Measurements from ENCODE around the gene FAM53A. TPM values are rescaled to one million over a fixed set of nuclear protein-coding genes. Genes with fewer than 3 reads are reported as not detected.
"Not testable (repeated sequence)": the region's sequence is repeated elsewhere in the genome, so short reads cannot be mapped to it uniquely, and the experiment has no call there.

FAM53A gene
- total RNA-seq, 2 experiments from 2014 or later = 0.94 to 2.8 TPM

GRCh38 chr4:1616557-1616930, 67.6 kb downstream of the FAM53A start:
- POLR2A ChIA-PET = no interaction called here
- CTCF ChIA-PET = no interaction called here

DNA sequence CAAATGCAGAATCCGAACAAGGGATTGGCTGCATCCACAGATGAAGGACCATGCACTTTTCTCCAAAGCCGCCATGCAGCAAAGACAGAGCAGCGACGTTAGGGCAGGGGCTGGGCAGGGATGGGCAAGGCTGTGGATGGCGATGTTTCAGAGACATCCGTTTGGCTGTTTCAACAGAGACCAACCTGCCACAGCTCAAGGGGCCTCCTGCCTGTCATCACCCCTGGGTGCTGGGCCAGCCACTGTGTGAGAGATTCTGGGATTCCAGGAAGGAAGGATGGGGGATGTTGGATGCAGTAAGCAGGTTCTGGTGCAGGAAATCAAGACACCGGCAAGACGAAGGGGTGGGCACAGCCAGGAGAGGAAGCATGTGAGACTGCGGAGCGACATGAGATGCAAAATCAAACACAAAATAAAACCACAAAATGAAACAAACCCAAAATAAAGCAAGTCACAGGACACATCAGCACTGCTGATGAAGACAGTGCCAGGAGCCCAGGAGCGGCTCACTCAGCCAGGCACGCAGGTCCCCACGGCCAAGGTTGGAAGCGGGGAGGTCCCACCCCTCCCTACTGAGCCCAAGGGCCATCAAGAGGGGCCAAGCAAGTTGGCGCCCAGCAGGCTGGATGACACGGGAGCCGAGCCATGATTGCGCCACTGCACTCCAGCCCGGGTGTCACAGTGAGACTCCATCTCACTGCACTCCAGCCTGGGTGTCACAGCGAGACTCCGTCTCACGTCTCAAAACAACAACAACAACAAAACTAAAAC, 68.1 kb downstream of the FAM53A start:
- CTCF ChIA-PET = no interaction called here
- POLR2A ChIA-PET = no interaction called here

DNA sequence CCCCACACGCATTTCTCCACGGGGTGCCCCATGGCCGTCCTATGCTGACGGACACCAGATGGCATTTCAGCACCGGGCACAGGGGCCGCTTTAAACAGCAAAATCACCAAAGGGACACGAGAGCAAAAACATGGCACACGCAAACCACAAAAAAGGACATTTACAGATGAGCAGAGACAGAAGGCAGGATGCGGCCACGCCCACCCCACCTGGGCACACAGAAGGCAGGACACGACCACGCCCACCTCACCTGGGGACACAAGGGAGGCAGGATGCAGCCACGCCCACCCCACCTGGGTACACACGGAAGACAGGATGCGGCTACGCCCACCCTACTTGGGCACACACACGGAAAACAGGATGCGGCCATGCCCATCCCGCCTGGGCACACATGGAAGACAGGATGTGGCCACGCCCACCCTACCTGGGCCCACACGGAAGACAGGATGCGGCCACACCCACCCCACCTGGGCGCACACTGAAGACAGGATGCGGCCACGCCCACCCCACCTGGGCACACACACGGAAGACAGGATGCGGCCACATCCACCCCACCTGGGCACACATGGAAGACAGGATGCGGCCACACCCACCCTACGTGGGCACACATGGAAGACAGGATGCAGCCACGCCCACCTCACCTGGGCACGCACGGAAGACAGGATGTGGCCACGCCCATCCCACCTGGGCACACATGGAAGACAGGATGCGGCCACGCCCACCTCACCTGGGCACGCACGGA, 69.1 kb downstream of the FAM53A start:
- POLR2A ChIA-PET = no interaction called here
- CTCF ChIA-PET = interaction anchor here (0.8 kb wide), 1 partner anchor 9 kb away, joined by 3 read pairs; no protein-coding TSS in a partner anchor

GRCh38 chr4:1614502-1614853, 69.6 kb downstream of the FAM53A start:
- CTCF ChIA-PET = interaction anchor here (0.8 kb wide), 1 partner anchor 8 kb away, joined by 3 read pairs; no protein-coding TSS in a partner anchor
- POLR2A ChIA-PET = no interaction called here

GRCh38 chr4:1614049-1614448, 70.1 kb downstream of the FAM53A start:
- CTCF ChIA-PET = interaction anchor here (0.8 kb wide), 1 partner anchor 8 kb away, joined by 3 read pairs; no protein-coding TSS in a partner anchor
- POLR2A ChIA-PET = no interaction called here

DNA sequence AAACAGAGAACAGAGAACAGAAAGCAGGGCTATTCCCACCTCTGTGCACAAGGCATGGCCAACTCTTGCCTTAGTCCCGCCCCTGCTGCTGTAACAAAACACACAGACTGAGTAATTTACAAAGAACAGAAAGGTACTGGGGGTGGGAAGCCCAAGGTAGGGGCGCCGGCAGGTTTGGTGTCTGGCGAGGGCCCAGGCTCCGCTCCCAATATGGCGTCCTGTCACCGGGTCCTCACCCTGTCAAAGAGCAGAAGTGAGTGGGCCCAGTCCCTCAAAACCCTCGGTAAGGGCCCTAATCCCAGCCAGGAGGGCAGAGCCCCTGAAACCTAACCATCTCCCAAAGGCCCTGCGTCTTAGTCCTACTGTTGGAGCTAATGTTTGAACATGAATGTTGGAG, 71.0 kb downstream of the FAM53A start:
- POLR2A ChIA-PET = no interaction called here
- CTCF ChIA-PET = no interaction called here

- ChIA-PET POLR2A (no interaction called here), CTCF (no interaction called here)
Measured at GRCh38 chr4:1612278-1613098, 71.6 kb downstream of the FAM53A start.

GRCh38 chr4:1611501-1611870, 72.6 kb downstream of the FAM53A start:
- ChIA-PET CTCF (no interaction called here), POLR2A (no interaction called here)

DNA sequence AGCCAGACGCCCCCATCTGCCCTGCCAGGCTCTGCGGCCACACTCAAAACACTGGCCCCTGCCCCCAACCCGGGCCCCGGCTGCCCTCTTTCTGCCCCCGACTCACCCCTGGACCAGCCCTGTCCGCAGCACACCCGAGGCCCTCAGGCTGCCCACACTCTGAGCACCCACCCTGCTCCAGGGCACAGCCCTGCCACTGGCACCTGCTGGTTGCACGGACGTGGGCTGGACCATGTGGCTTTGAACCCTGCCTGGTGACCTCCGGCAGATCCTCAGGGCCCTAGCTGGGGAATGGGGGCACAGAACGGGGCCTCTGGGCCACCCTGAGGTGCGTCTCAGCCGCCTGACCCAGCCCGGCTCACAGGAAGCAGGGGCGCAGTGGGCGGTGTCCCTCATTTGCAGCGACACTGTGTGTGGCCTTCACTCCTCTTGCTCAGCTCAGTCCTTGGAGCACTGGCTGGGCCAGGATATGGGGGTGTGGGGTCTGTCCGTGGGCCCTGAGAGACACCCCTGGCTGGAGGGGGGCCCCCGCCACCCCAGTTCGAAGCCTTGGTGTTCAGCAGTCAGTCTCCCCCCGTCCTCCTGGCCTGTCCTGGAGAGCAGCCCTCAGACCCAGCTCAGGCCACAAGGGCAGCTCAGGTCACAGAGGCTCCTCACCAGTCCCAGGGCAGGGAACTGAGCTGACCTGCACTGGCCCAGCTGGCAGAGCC, 73.2 kb downstream of the FAM53A start:
- POLR2A ChIA-PET = no interaction called here
- CTCF ChIA-PET = interaction anchor here (0.6 to 1.1 kb wide), 2 partner anchors 18 to 307 kb away, joined by 3 read pairs; no protein-coding TSS in a partner anchor

GRCh38 chr4:1609901-1610790, 74.0 kb downstream of the FAM53A start:
- ChIA-PET CTCF (interaction anchor here (1.1 kb wide), 1 partner anchor 19 kb away, joined by 3 read pairs; no protein-coding TSS in a partner anchor), POLR2A (interaction anchor here (0.6 kb wide), 1 partner anchor 325 kb away, joined by 3 read pairs; no protein-coding TSS in a partner anchor)

GRCh38 chr4:1608821-1609500, 75.2 kb downstream of the FAM53A start:
- ChIA-PET POLR2A (no interaction called here), CTCF (no interaction called here)

DNA sequence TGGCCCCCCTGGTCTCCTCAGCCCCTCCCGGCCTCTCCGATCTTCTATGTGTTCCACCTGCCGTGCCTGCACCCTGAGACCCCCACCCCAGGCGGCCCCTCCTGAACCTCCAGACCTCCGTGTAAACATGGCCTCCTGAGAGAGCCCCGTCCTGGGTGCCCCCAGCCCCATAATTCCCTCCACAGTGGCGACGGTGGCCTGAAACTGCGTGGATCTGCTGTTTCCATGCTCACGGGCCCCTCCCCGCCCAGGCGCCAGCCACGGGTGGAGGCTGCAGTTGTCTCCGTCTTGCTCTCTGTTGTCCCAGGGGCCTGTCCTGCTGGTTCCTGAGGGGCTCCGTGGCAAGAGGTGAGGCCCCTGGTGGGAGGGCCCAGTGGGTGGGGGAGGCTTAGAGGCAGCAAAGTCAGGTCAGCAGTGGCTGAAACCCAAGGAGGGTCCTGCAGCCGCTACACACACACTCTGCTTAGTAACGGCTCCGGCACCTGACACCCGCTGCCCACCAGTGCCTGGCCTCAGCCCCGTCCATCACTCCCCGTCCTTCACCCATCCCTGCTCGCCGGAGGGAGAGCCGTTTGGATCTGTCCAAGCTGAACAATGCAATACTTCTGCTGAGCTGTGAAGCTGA, 75.8 kb downstream of the FAM53A start:
- ChIA-PET POLR2A (no interaction called here), CTCF (no interaction called here)

GRCh38 chr4:1607436-1608195, 76.5 kb downstream of the FAM53A start:
- CTCF ChIA-PET, POLR2A ChIA-PET: not testable (repeated sequence)

DNA sequence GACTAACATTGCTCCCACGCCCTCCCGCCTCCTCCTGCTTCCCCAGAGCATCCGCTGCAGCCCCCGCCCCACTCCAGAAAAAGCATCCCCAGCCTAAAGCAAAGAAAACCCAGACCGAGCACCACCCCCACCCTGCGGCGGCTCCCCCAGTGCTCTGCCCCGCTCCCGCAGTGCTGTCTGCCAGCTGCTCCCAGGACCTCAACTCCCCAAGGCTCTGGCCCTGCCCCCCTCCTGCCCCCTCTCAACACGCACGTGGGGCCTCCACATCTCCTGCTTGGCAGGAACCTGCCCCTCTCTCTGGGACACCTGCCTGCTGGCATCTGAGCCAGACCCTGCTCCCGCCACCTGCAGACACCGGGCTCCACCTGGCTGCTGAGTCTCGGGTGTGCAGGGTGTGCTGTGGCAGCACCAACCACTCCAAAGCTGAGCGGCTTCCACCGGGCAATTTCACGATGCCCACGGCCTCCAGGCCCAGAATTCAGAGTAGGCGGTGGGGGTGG, 79.4 kb downstream of the FAM53A start:
- POLR2A ChIA-PET = no interaction called here
- CTCF ChIA-PET = interaction anchor here (0.5 to 1.1 kb wide), 4 partner anchors 23 to 595 kb away, joined by 3 to 4 read pairs (median 3); no protein-coding TSS in a partner anchor

DNA sequence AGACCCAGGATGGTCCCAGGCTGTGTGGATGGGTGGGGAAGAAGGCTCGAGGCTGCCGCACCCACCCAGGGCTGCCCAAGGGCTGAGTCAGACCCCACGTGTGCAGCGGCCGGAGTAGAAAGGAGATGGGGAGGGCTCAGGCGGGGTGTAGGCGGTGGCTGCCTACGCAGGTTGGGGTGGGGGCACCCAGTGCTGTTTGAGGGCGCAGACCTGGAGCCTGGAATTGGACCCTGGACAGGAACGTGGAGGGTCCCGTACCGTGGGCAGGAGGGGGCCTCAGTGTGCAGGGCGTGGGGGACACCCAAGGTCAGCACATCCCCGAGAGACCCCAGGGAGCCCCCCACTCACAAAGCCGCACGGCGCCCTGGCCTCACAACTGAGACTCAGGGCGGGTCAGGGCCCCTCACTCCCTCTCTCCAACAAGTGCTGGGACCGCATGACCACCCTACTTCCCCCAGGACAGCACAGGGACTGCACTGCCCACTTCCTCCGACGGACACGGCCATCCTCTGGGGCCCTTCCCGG, 79.9 kb downstream of the FAM53A start:
- ChIA-PET CTCF (no interaction called here), POLR2A (no interaction called here)

GRCh38 chr4:1603413-1604135, 80.5 kb downstream of the FAM53A start:
- POLR2A ChIA-PET = no interaction called here
- CTCF ChIA-PET = no interaction called here
